ENCODE measurements around the gene MIPEP. TPM values are rescaled to one million over a fixed set of nuclear protein-coding genes. Genes with fewer than 3 reads are reported as not detected.

The MIPEP gene
- total and polyA plus RNA-seq, 10 of the 15 experiments (the other 5 are each of a cell fraction or from before 2014, with no cell fraction given), result 15.6 to 56.2 (median 29.8) TPM

- peak; percentile 99 for TF ChIP-seq NKRF (conservative IDR thresholded peaks at IDR 0.05)
- TF ChIP-seq JUND (IDR thresholded peaks at IDR 0.05; ENCODE audit: low read depth, low read length), result no peak
- TF ChIP-seq RELA (IDR thresholded peaks at IDR 0.05; ENCODE audit: borderline replicate concordance, partially characterized antibody), result peak; percentile 96
- peak; percentile 49; the same call in 1 of the 2 replicates for TF ChIP-seq PAX5 (IDR thresholded peaks at IDR 0.05; ENCODE audit: borderline replicate concordance, low read depth, low read length)
- peak; percentile 88 for TF ChIP-seq CREB1 (IDR thresholded peaks at IDR 0.05; ENCODE audit: low read depth)
- 0 out of 2 replicates have a peak, but pooled peaks have one; percentile 36 for TF ChIP-seq PML (IDR thresholded peaks at IDR 0.05; ENCODE audit: low read length)
- no peak; the same call in 1 of the 2 replicates for TF ChIP-seq NFIC (IDR thresholded peaks at IDR 0.05; ENCODE audit: low read depth, low read length)
- 0 out of 2 replicates have a peak, but pooled peaks have one; percentile 24 for TF ChIP-seq TBL1XR1 (IDR thresholded peaks at IDR 0.05; ENCODE audit: low read depth, low read length)
- peak; percentile 91; the same call in 1 of the 2 replicates for TF ChIP-seq ASH2L (IDR thresholded peaks at IDR 0.05; ENCODE audit: borderline replicate concordance, low read depth)
- peak; percentile 79 for TF ChIP-seq POLR2A (IDR thresholded peaks at IDR 0.05; ENCODE audit: low read depth, low read length)
- peak; percentile 95; the same call in 1 of the 2 replicates for TF ChIP-seq RB1 (IDR thresholded peaks at IDR 0.05; ENCODE audit: borderline replicate concordance)
- TF ChIP-seq SIX5 (IDR thresholded peaks at IDR 0.05; ENCODE audit: low read depth, low read length, severe bottlenecking), result peak; percentile 36
- TF ChIP-seq ZBED1 (IDR thresholded peaks at IDR 0.05; ENCODE audit: borderline replicate concordance), result no peak
- TF ChIP-seq ZNF207 (IDR thresholded peaks at IDR 0.05; ENCODE audit: borderline replicate concordance), result no peak; the same call in 1 of the 2 replicates
- TF ChIP-seq KAT2A (conservative IDR thresholded peaks at IDR 0.05; ENCODE audit: control insufficient read depth, low read depth, low read length), result no peak
- TF ChIP-seq WRNIP1 (IDR thresholded peaks at IDR 0.05; ENCODE audit: borderline replicate concordance, low read depth, low read length), result no peak
- peak; percentile 35; the same call in 1 of the 2 replicates for TF ChIP-seq BACH1 (IDR thresholded peaks at IDR 0.05; ENCODE audit: borderline replicate concordance)
- TF ChIP-seq SP1 (IDR thresholded peaks at IDR 0.05; ENCODE audit: low read depth, low read length), result peak; percentile 86
- no peak for TF ChIP-seq EZH2 (IDR thresholded peaks at IDR 0.05; ENCODE audit: borderline replicate concordance, control insufficient read depth, low read depth, low read length)
- no peak for TF ChIP-seq CHD1 (IDR thresholded peaks at IDR 0.05; ENCODE audit: low read depth, low read length)
- no peak for TF ChIP-seq FOS (IDR thresholded peaks at IDR 0.05; ENCODE audit: borderline replicate concordance, extremely low read depth, insufficient read length)
- TF ChIP-seq BCL11A (IDR thresholded peaks at IDR 0.05; ENCODE audit: low read depth, low read length), result no peak
- TF ChIP-seq LARP7 (IDR thresholded peaks at IDR 0.05), result peak; percentile 84; the same call in 1 of the 2 replicates
- TF ChIP-seq ESRRA (IDR thresholded peaks at IDR 0.05; ENCODE audit: low read length), result peak; percentile 72; the same call in 1 of the 2 replicates
- no peak for TF ChIP-seq REST (IDR thresholded peaks at IDR 0.05; ENCODE audit: low read depth, low read length)
- TF ChIP-seq YBX1 (IDR thresholded peaks at IDR 0.05), result no peak
- peak; percentile 50 for TF ChIP-seq CHD2 (IDR thresholded peaks at IDR 0.05; ENCODE audit: borderline replicate concordance, low read depth, low read length)
Measured at GRCh38 chr13:23888658-23889614, at the start of gene MIPEP (continued).

Measured in GM12878 (cell line).